ENCODE results near the gene RAP1GAP2.
"Not testable (repeated sequence)": the region's sequence is repeated elsewhere in the genome, so short reads cannot be mapped to it uniquely, and the experiment has no call there.

RAP1GAP2 gene

GRCh38 chr17:2967515-2967914 lies 171.3 kb downstream of the RAP1GAP2 start:
- DNase-seq (ENCODE audit: low read depth, low spot score), result no peak

DNA sequence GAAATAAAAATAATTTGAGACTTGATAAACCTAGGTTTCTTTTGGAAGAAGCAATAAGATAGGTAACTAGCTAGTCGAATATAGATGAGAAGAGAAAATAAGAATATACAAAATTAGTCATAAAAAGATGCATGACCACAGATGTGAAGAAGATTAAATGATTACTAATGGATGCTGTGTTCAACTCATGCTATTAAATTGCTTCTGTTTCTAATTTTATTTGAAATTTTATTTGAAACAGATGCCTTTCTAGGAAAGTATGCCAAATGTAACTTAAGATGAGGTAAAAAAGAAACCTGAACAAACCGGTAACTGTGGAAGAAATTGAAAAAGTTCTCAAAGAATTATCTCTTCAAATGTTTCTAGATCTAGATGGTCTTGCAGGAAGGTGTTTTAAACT lies 175.6 kb downstream of the RAP1GAP2 start:
- DNase-seq (ENCODE audit: low read depth, low spot score), result no peak

DNA sequence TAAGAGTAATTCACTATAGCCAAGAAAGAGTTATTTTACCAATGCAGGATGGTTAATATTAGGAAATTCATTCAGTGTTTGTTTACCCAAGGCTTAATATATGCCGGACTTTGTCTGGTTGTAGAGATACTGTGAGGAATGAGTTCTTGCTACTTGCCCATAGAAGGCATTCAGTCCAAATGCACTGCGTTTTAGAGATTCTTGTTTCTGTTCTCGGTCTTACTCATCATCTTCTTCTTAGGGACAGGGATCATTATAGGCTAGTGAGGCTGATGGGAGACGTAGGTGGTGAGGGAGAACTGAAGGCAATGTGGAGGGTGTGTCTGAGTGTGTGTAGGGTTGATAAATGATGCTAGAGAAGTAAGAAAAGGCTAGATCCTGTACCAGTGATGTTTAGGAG lies 176.5 kb downstream of the RAP1GAP2 start:
- DNase-seq (ENCODE audit: low read depth, low spot score), result no peak

- no peak for DNase-seq (ENCODE audit: low read depth, low spot score)
Observed at GRCh38 chr17:2974347-2974746, 178.1 kb downstream of the RAP1GAP2 start.

DNA sequence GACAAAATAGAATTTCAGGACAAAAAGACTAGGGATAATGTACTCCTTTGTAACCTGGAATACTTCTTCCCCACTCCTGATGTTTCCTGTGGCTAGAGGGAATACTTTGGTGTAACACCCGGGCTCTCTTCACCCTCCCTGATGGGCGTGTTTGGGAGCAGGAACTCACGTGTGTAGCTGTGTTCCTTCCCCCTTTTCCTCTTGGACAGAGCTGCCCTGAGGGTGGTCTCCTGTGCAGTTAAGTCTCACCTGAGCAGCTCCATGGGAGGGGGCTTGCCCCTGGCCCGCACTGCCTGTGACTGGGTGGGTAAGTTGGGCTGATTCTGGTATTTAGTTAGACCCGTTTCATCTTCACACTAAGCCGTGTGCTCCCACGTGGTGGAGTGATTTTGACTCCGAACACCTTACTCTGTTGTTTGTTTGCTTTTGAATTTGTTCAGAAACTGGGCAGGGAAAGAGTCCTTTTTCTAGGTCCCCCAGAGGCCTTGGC lies 179.3 kb downstream of the RAP1GAP2 start:
- DNase-seq (ENCODE audit: low read depth, low spot score), result no peak

DNA sequence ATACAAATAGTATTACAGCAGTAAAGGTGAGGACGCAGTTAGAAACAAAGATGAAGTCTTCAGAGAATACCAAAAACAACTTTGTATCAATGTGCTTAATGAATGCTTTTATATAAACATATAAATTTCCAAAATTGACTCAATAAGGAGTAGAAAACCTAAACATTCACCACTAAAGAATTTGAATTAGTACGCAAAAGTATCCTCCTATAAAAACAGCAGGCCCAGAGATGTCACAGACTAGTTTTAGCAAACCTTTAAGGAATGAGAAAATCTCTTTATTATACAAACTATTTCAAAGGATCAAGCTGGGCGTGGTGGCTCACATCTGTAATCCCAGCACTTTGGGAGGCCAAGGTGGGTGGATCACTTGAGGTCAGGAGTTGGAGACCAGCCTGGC lies 180.9 kb downstream of the RAP1GAP2 start:
- no peak for DNase-seq (ENCODE audit: low read depth, low spot score)

- DNase-seq (ENCODE audit: low read depth, low spot score), result no peak
Observed at GRCh38 chr17:2978116-2978515, 181.9 kb downstream of the RAP1GAP2 start.

- no peak for DNase-seq (ENCODE audit: low read depth, low spot score)
Observed at GRCh38 chr17:2978991-2979390, 182.8 kb downstream of the RAP1GAP2 start.

DNA sequence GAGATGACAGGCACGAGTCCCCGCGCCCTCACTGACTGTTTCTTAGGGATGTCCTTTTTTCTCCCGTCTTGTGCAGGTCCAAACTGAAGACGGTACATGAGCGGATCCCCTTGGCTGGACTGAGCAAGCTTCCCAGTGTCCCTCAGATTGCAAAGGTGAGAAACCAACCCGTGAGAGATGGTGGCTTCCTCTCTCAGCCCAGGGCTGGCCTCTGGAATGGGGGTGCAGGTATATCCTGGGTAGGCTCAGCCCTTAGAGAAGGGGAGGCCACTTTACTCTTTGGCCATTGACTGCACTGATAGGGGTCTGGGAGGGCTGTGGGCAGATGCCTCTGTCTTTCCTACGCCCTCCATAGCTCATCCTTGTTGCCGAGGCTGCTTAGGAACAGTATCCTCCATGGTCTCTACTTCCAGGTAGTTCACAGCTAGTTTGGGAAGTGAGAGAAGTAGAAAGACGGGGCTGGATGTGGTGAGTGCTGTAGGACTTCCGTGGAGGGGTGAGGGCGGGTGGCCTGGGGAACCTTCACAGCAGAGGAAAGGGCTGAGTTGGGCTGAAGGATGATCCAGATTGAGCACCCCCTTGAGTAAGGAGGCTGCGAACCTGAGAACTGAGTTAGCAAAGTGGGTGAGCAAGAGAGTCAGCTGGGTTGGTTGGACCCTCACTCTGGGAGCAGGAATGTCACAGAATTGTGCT lies 184.1 kb downstream of the RAP1GAP2 start:
- no peak for DNase-seq (ENCODE audit: low read depth, low spot score)

GRCh38 chr17:2980904-2981246 lies 184.6 kb downstream of the RAP1GAP2 start:
- DNase-seq (ENCODE audit: low read depth, low spot score), result no peak

GRCh38 chr17:2981325-2981724 lies 185.1 kb downstream of the RAP1GAP2 start:
- DNase-seq (ENCODE audit: low read depth, low spot score), result no peak

DNA sequence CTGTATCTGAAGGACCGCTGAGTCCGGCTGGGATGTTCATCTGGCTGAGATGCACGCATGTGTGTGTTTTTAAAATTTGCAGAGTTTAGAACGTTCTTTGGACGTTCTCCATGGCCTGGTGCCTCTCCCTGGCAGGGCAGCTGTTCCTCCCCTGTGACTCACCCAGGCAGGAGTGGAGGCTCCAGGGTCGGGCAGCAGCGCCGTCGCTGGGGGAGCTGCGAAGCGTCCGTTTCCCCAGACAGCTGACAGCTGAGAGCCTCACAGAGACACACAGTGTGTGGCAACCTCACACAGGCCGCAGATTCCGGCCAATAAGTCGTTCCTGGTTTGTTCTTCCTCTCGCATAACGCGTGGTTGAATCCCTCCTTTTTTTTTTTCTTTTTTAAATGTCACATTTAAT lies 186.6 kb downstream of the RAP1GAP2 start:
- DNase-seq (ENCODE audit: low read depth, low spot score), result no peak

DNA sequence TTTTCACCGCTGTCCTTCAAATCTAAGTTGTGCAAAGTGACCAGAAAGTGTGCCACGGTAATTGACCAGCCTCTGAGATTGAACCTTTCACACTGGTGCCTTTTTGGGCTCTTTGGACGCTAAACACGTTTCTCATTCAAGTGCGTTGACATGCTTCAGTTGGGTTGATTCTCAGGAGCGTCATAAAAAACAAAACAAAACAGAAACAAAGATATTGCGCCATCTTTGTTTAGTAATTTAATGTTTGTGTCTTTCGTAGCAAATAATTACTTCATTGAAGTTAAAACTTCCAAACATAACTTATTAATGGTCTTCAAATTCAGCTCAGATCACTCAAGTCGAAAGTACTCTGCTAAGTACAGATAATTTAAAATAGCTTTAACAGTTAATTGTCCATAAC lies 187.0 kb downstream of the RAP1GAP2 start:
- DNase-seq (ENCODE audit: low read depth, low spot score), result no peak

DNA sequence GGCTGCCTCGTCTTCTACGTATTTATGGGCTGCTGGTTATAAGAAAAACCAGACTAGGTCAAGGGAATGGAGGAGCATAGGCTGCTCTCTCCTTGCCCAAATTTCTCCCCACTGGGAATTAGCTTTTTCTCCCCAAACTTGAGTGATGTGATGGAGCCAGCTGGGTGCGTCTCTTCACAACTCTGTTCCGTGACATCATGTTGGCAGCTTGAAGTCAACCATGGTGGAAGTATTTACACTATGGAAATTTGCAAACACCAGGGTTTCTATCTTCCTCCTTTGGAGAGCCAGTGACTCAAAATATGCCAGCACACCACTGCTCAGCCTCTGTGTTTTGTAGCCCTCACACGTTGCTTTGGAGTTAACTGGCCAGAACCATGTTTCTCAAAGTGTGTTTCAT lies 189.1 kb downstream of the RAP1GAP2 start:
- DNase-seq (ENCODE audit: low read depth, low spot score), result no peak

DNA sequence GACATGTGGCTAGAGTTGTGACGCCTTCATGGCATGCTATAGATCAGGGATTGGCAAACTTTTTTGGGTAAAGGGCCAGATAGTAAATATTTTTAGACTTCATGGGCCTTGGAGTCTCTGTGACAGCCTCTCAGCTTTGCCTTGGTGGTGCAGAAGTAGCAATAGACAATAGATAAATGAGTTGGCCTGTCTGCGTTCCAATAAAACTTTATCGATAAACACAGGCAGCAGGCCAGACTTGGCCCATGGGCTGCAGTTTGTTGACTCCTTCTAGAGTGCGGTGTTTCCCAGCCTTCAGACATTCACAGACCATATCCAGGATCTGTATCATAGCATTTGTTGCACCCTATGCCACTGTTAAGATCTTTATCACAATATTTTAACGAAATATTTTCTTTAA lies 190.7 kb downstream of the RAP1GAP2 start:
- DNase-seq (ENCODE audit: low read depth, low spot score), result no peak

GRCh38 chr17:2989396-2989795 lies 193.2 kb downstream of the RAP1GAP2 start:
- DNase-seq (ENCODE audit: low read depth, low spot score), result not testable (repeated sequence)

DNA sequence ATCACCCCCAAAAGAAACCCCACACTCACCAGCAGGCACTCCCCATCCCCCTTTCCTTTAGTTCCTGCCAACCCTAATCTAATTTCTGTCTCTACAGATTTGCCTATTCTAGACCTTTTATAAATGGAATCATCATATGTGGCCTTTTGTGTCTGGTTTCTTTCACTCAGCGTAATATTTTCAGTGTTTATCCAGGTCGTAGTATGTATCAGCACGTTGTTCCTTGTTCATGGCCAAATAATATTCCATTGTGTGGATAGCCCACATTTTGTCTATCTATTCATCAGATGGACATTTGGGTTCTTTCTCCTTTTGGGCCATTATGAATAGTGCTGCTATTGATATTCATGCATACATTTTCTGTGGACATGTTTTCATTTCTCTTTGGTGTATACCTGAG lies 193.6 kb downstream of the RAP1GAP2 start:
- DNase-seq (ENCODE audit: low read depth, low spot score), result no peak

DNA sequence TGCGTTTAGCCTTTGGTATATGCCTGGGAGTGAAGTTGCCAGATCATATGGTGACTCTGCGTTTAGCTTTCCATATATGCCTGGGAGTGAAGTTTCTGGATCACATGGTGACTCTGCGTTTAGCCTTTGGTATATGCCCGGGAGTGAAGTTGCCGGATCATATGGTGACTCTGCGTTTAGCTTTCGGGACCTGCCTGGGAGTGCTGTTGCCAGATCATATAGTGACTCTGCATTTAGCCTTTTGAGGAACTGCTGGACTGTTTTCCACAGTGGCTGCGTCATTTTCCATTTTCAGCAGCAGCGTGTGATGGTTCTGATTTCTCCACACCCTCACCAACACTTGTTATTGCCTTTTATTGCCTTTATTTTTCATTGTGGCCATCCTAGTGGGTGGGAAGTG lies 194.2 kb downstream of the RAP1GAP2 start:
- DNase-seq (ENCODE audit: low read depth, low spot score), result no peak

GRCh38 chr17:2991396-2992180 lies 195.3 kb downstream of the RAP1GAP2 start:
- not testable (repeated sequence) for DNase-seq (ENCODE audit: low read depth, low spot score)

DNA sequence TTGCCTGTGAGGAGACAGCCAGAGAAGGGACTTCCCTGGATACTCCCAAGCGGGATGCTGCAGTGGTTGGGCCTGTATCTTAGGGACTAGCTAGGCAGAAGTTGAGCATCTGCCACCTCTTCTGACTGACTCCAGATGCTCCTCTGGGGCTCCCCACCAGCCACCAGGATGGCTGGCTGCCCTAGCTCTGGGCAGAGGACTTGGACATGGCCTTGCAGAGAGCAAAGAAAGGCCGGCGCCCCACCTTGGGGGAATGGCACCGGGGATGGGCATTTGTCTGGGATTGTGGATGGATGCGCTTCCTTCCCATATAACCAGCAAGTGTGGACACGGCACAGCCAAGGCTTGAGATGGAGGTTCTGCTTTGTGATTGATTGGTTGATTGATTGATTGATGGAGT lies 198.2 kb downstream of the RAP1GAP2 start:
- no peak for DNase-seq (ENCODE audit: low read depth, low spot score)

DNA sequence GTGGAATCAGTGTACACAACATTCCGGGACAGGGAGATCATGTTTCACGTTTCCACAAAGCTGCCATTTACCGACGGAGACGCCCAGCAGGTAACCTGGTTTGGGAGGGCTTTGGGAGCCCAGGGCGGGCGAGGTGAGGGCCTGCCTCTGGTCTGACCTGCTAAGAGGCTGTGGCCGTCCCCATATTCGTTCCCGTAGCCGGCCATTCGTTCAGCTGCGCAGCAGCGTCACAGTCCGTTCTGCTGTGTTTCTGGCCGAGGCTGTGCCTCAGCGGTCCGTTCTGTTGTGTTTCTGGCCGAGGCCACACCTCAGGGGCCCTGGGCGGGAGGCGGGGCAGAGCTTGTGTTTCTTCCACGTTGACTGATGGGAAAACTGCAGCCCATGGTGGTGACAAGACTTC lies 199.1 kb downstream of the RAP1GAP2 start:
- DNase-seq (ENCODE audit: low read depth, low spot score), result no peak

DNA sequence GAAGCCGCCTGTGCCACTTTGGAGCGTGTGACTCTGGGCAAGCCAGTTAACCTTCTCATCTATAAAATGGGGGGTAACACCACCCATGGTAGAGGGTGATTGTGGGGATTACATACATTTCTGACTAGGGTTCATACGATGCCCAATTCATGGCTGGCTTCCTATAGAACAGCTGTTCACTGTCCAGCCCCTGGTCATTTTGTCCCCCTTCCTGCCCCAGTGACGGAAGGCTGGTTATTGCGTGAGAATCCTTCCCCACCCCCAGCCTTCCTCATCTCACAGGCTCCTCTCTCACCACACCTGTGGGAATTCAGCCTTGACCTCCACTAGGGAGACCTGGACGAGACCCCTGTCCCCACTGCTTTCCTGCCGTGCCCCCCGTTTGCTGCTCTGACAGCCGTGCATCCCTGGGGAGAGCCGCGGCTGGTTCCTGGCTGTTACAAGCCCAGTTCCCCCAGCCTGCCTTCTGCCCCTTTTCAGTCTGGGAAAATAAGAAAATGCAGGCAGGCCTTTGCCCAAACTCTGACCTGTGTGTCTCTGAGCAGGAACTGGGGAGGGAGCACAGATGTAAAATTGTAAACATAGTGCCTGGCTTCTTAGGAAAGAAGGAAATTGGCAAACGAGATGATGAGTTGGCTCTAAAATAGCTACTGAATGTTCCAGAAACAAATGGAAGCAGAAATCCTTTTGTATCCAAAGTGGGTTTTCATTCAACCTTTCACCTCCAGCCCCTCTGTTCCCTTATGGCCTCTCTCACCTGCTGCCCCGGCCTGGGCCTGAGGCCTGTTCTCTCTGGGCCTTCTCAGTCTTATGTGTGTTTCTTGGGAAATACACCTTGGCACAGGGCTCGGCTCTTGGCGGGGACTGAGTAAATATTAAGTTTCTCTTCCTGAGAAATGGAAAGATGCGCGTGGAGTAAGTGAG lies 199.9 kb downstream of the RAP1GAP2 start:
- DNase-seq (ENCODE audit: low read depth, low spot score), result no peak

All from iPS DF 19.7 (cell line).